Ishikawa (cell line): ENCODE measurements around the gene DPH7.

Experiments
- CEBPB ChIP-seq: IDR thresholded peaks from 2 replicates; pipeline ENCODE4 v1.6.1; 2012
- CREB1 ChIP-seq: IDR thresholded peaks from 2 replicates; pipeline ENCODE4 v1.6.1; 2012; ENCODE audit warnings: low read depth
- EGR1 ChIP-seq: IDR thresholded peaks from 2 replicates; pipeline ENCODE4 v1.6.1; 2012
- EP300 ChIP-seq: IDR thresholded peaks from 2 replicates; pipeline ENCODE4 v1.6.1; 2012; ENCODE audit warnings: borderline replicate concordance
- FOXM1 ChIP-seq: IDR thresholded peaks from 2 replicates; pipeline ENCODE4 v1.6.1; 2012; ENCODE audit warnings: low read depth, borderline replicate concordance
- NFIC ChIP-seq: IDR thresholded peaks from 2 replicates; pipeline ENCODE4 v1.6.1; 2012
- RAD21 ChIP-seq: IDR thresholded peaks from 2 replicates; pipeline ENCODE4 v1.6.1; 2012; ENCODE audit warnings: low read depth
- TAF1 ChIP-seq: IDR thresholded peaks from 2 replicates; pipeline ENCODE4 v1.6.1; 2012; ENCODE audit warnings: low read depth, mild to moderate bottlenecking
- TCF12 ChIP-seq: IDR thresholded peaks from 2 replicates; pipeline ENCODE4 v1.6.1; 2012; ENCODE audit warnings: low read depth
- TEAD4 ChIP-seq: IDR thresholded peaks from 2 replicates; pipeline ENCODE4 v1.6.1; 2012
- YY1 ChIP-seq: IDR thresholded peaks from 2 replicates; pipeline ENCODE4 v1.6.1; 2012; ENCODE audit warnings: low read depth
- ZBTB7A ChIP-seq: IDR thresholded peaks from 2 replicates; pipeline ENCODE4 v1.6.1; 2012; ENCODE audit warnings: low read depth
- TF ChIP-seq, protein P1 (sequence below): IDR thresholded peaks from 2 replicates; pipeline ENCODE4 v1.6.1; 2012
- TF ChIP-seq, protein P2 (sequence below): IDR thresholded peaks from 2 replicates; pipeline ENCODE4 v1.6.1; 2012; ENCODE audit warnings: low read depth, mild to moderate bottlenecking
- TF ChIP-seq, protein P3 (sequence below): IDR thresholded peaks from 2 replicates; pipeline ENCODE4 v1.6.1; 2012

DPH7 gene

DNA sequence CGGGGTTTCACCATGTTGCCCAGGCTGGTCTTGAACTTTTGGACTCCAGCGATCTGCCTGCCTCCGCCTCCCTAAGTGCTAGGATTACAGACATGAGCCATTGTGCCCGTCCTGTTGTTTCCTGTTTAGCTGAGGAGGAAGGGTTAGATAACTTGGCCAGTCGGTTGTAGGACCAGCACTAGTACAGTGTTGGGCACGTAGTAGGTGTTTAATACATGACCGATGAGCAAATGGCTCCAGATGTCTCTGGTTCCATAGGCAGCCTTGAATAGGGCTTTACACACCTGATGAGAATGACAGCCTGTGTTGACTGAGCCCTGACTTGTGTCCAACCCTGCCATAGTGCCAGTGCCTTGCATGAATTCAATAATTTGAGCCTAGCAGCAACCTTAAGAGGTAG lies 41.9 kb upstream of the DPH7 start:
- TF ChIP-seq CREB1 (no peak), EGR1 (no peak), TEAD4 (no peak), YY1 (no peak), NFIC (no peak), TCF12 (no peak), TAF1 (no peak), FOXM1 (no peak), RAD21 (no peak)
- TF ChIP-seq, protein P1, sequence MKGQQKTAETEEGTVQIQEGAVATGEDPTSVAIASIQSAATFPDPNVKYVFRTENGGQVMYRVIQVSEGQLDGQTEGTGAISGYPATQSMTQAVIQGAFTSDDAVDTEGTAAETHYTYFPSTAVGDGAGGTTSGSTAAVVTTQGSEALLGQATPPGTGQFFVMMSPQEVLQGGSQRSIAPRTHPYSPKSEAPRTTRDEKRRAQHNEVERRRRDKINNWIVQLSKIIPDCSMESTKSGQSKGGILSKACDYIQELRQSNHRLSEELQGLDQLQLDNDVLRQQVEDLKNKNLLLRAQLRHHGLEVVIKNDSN = no peak
- TF ChIP-seq, protein P2, sequence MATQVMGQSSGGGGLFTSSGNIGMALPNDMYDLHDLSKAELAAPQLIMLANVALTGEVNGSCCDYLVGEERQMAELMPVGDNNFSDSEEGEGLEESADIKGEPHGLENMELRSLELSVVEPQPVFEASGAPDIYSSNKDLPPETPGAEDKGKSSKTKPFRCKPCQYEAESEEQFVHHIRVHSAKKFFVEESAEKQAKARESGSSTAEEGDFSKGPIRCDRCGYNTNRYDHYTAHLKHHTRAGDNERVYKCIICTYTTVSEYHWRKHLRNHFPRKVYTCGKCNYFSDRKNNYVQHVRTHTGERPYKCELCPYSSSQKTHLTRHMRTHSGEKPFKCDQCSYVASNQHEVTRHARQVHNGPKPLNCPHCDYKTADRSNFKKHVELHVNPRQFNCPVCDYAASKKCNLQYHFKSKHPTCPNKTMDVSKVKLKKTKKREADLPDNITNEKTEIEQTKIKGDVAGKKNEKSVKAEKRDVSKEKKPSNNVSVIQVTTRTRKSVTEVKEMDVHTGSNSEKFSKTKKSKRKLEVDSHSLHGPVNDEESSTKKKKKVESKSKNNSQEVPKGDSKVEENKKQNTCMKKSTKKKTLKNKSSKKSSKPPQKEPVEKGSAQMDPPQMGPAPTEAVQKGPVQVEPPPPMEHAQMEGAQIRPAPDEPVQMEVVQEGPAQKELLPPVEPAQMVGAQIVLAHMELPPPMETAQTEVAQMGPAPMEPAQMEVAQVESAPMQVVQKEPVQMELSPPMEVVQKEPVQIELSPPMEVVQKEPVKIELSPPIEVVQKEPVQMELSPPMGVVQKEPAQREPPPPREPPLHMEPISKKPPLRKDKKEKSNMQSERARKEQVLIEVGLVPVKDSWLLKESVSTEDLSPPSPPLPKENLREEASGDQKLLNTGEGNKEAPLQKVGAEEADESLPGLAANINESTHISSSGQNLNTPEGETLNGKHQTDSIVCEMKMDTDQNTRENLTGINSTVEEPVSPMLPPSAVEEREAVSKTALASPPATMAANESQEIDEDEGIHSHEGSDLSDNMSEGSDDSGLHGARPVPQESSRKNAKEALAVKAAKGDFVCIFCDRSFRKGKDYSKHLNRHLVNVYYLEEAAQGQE = no peak

DNA sequence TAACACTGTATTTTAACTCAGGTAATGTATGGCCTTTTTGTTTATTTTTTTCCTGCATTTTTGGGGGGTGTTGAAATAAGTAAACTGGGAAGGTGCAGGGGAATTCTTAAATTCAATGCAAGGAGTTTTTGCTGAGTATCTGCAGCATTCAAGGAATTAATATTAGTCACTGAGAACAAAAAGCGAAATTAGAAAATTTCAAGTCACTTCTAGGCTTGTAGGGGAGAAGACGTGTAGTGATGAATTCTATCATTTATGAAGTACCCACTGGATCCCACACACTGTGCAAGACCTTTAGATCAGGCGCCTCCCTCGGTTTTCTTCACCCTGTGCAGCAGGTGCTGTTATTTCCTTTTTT lies 41.3 kb upstream of the DPH7 start:
- no peak for TF ChIP-seq TEAD4
- TF ChIP-seq EGR1 = no peak
- TF ChIP-seq CREB1 = no peak
- no peak for TF ChIP-seq RAD21

DNA sequence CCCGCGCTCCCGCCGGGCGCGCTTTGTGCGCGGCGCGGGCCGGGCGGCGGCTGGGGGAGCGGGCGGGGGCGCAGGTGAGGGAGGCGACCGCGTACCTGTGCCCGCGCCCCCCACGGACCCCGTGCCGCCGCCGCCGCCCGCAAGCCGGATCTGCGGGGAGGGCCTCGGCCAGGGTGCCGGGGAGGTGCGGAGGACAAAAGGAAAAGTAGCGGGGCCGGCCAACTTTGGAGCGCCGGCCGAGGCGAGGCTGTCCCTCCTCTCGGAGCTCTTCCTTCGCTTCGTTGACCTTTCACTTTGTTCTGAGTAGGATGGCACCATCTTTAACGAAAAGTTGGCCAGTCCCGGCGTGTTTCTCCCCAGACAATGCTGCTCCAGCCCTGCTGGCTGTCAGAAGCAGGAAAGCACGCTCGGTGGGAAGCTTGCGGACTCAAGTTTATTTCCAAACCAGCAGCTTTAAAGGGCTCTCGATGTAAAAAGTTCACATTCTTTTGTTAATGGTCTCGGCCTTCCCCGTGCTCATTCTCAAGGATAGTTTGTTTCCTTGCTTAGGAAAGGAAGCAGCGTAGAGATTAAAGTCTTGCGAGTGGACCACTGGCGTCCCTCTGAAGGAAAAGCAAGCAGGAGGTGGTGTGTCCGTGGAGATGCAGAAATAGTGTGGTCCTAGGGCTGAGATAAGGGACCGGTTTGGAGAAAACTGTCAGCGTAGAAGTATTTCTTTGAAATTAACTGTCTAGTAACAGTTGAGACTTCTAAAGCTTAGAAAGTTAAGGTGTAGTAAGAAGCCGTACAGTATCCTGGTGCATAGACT lies 40.7 kb upstream of the DPH7 start:
- TF ChIP-seq TAF1 = 0 out of 2 replicates have a peak, but pooled peaks have one; percentile 34
- TF ChIP-seq, protein P3, sequence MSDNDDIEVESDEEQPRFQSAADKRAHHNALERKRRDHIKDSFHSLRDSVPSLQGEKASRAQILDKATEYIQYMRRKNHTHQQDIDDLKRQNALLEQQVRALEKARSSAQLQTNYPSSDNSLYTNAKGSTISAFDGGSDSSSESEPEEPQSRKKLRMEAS = no peak; the same call in 1 of the 2 replicates

DNA sequence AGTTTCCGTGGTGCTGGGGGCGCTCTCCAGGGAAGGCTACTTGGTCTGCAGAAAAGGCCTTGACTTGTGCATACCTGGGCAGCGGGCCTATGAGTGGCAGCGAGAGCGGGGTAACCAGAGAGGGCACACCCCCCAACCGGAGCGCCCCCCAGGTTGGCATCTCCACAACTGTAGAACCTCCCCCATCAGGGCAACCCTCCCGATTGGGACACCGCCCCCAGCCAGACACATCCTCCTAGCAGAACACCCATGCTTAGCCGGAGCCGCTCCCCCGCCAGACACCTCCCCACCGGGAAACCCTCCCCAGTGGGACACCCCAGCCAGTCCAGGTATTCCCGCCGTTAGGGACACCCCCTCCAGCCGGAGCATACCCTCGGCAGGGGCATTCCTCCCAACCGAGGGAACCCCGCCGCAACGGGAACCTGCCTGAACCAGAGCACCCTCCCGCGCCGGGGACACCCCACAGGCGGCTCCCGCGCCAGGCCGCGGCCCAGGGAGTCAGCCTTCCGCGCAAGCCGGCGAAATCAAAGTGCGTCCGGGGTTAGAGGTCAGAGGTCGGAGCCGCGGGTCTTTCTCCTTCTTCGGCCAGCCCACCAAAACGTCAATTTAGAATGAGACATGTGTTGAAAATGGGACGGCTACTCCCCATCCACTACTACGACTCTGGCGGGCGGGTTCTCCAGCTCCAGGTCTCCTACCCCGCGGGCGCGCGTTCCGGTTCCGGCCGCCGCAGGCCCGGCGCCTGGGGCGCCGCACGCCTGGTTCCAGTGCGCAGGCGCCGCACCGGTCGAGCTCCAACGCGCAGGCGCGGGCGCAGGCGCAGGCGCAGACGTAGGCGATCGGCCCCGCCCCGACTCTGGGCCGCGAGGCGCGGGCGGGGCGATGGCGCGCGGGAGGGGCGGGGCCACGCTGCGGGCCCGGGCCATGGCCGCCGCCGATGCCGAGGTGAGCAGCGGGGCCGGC lies 39.7 kb upstream of the DPH7 start, which contains the start of gene EHMT1:
TSS of gene EHMT1 (plus strand) at position 901 of the 963 bp plus-strand sequence. CDS start at position 925, 24 bp downstream.
- TF ChIP-seq TEAD4 (peak; percentile 12; the same call in 1 of the 2 replicates), NFIC (no peak), TAF1 (peak; percentile 55), CEBPB (no peak; the same call in 1 of the 2 replicates), EGR1 (peak; percentile 28; the same call in 1 of the 2 replicates), FOXM1 (peak; percentile 41; the same call in 1 of the 2 replicates), YY1 (peak; percentile 77), RAD21 (no peak), TCF12 (peak; percentile 58; the same call in 1 of the 2 replicates), EP300 (peak; percentile 17; the same call in 1 of the 2 replicates), ZBTB7A (no peak), CREB1 (no peak)
- TF ChIP-seq, protein P2 = no peak
- TF ChIP-seq, protein P3 = peak; percentile 74
- TF ChIP-seq, protein P1 = no peak

DNA sequence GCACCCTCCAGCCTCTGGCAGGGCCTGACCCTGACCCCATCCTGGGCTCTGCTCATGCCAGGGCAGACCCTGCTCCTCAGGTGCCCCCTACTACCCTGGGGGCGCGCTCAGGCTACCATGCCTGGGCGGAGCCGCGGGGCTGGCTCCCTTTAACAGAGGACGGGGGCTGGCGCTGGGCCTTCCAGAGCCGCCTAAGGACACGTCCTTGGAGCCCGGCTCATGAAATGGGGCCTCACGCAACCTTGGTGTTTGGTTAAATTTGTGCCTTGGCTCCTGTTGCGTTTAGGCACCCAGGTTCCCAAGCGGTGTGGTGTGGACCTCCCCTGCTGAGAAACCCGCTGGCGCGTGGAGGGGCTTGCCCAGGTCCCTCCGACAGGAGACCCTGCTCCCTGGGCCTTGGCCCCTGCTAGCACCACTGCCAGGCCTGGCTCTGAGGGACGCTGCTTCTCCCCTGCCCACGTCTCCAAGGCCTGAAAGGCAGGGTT lies 36.7 kb upstream of the DPH7 start:
- TF ChIP-seq EP300 (no peak), EGR1 (no peak), TAF1 (no peak), TCF12 (no peak), RAD21 (no peak), NFIC (no peak), FOXM1 (no peak)
- TF ChIP-seq, protein P1 = no peak
- TF ChIP-seq, protein P2 = no peak
